Muscle of back (tissue), 11 donors: ENCODE data around the gene NUDT16. TPM values are rescaled to one million over a fixed set of nuclear protein-coding genes. Genes with fewer than 3 reads are reported as not detected.

ENCODE experiments used
- DNase-seq, 3 donors: peaks; one replicate each; pipeline versions ENCODE4 v3.0.0 to v3.0.0-alpha.2; 2013
- polyA plus RNA-seq, 10 donors: library from polyadenylated mRNA; unstranded; fragments of 120-200 nt; gene quantifications; one replicate each; pipeline ENCODE4 v1.2.1, GENCODE V29; 2013; ENCODE audit not compliant: insufficient read length in 10 of 10

NUDT16 gene
- polyA plus RNA-seq, 10 donors, result 17.8 to 24.4 (median 22.1) TPM

DNA sequence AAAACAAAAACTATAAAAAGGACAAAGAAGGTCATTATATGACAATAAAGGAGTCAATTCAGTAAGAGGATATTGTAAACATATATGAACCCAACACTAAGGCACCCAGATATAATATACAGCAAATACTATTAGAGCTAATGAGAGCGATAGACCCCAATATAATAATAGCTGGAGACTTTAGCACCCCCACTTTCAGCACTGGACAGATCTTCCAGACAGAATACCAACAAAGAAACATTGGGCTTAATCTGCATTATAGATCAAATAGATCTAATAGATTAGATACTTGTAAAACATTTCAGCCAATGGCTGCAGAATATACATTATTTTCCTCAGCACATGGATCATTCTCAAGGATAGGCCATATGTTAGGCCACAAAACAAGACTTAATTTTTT, 53.4 kb downstream of the NUDT16 start:
- no peak for DNase-seq

Other genes starting within 250 kb of the NUDT16 start
- gene MRPL3, start 121.2 kb downstream of the NUDT16 start, polyA plus RNA-seq, result 10 to 100 TPM; 71.9 to 86.9 (median 79.5) TPM